ENCODE results near the gene GASK1A.
"Not testable (repeated sequence)": the region's sequence is repeated elsewhere in the genome, so short reads cannot be mapped to it uniquely, and the experiment has no call there.

Gene GASK1A
- 0 to 0.20 reads per million in 2 donors for total RNA-seq

- peak in 1 of 5 experiments; percentile 16 for DNase-seq
Measured at GRCh38 chr3:42979044-42979972, at the start of gene GASK1A. Gene GASK1A, plus strand, starts transcription at chr3:42979311. Its CDS starts 332 bp downstream, at chr3:42979643.

GRCh38 chr3:42934111-42934510, 45.0 kb upstream of the GASK1A start:
- DNase-seq, result no peak

GRCh38 chr3:42934910-42935309, 44.2 kb upstream of the GASK1A start:
- no peak for DNase-seq

- peak in 1 of 5 experiments; percentile 3 for DNase-seq
Measured at GRCh38 chr3:42935472-42935871, 43.6 kb upstream of the GASK1A start.

- DNase-seq, result no peak
Measured at GRCh38 chr3:42936157-42936981, 42.7 kb upstream of the GASK1A start.

- no peak for DNase-seq
Measured at GRCh38 chr3:42937334-42937733, 41.8 kb upstream of the GASK1A start.

- no peak for DNase-seq
Measured at GRCh38 chr3:42942693-42943092, 36.4 kb upstream of the GASK1A start.

- peak in 1 of 5 experiments; percentile 27 for DNase-seq
Measured at GRCh38 chr3:42946050-42946449, 33.1 kb upstream of the GASK1A start.

- DNase-seq, result no peak
Measured at GRCh38 chr3:42957573-42957972, 21.5 kb upstream of the GASK1A start.

- no peak for DNase-seq
Measured at GRCh38 chr3:42960282-42960681, 18.8 kb upstream of the GASK1A start.

GRCh38 chr3:42960786-42961185, 18.3 kb upstream of the GASK1A start:
- no peak for DNase-seq

GRCh38 chr3:42961633-42962032, 17.5 kb upstream of the GASK1A start:
- DNase-seq, result peak in 1 of 5 experiments; percentile 9

GRCh38 chr3:42963269-42963668, 15.8 kb upstream of the GASK1A start:
- DNase-seq, result no peak

- DNase-seq, result no peak
Measured at GRCh38 chr3:42964266-42964665, 14.8 kb upstream of the GASK1A start.

- DNase-seq, result no peak
Measured at GRCh38 chr3:42970557-42970956, 8.6 kb upstream of the GASK1A start.

- no peak for DNase-seq
Measured at GRCh38 chr3:42970976-42971772, 7.9 kb upstream of the GASK1A start.

- not testable (repeated sequence) for DNase-seq
Measured at GRCh38 chr3:42974906-42975305, 4.2 kb upstream of the GASK1A start.

- no peak for DNase-seq
Measured at GRCh38 chr3:42975456-42975855, 3.7 kb upstream of the GASK1A start.

GRCh38 chr3:42975955-42976354, 3.2 kb upstream of the GASK1A start:
- DNase-seq, result no peak

- DNase-seq, result no peak
Measured at GRCh38 chr3:42980209-42980608, 1.1 kb downstream of the GASK1A start.

GRCh38 chr3:42980909-42981308, 1.8 kb downstream of the GASK1A start:
- no peak for DNase-seq

- DNase-seq, result no peak
Measured at GRCh38 chr3:42982645-42983412, 3.7 kb downstream of the GASK1A start.
